Left ventricle myocardium inferior (tissue), 1 donor: ENCODE measurements around the gene SSH2. TPM values are rescaled to one million over a fixed set of nuclear protein-coding genes. Genes with fewer than 3 reads are reported as not detected.

Experiments
- DNase-seq: peaks from one replicate; pipeline ENCODE4 v3.0.0-alpha.2; 2020
- H3K27ac ChIP-seq: fragments of 200-600 bp; replicated peaks from 2 replicates; pipeline ENCODE4 v1.8.0; 2021
- H3K27me3 ChIP-seq: fragments of 200-600 bp; 2 replicates; pipeline ENCODE4 v1.8.0; 2021; ENCODE audit warnings: low read depth
- H3K36me3 ChIP-seq: fragments of 200-600 bp; 2 replicates; pipeline ENCODE4 v1.8.0; 2021
- H3K4me1 ChIP-seq: fragments of 200-600 bp; 2 replicates; pipeline ENCODE4 v1.8.0; 2021
- H3K4me3 ChIP-seq: fragments of 200-600 bp; 2 replicates; pipeline ENCODE4 v1.8.0; 2021; ENCODE audit warnings: mild to moderate bottlenecking, moderate library complexity
- H3K9me3 ChIP-seq: fragments of 200-600 bp; replicated peaks from 2 replicates; pipeline ENCODE4 v1.8.0; 2021
- CTCF ChIP-seq: fragments of 200-600 bp; IDR thresholded peaks from 2 replicates; pipeline ENCODE4 v1.8.0; 2021; ENCODE audit warnings: antibody characterized with exemption, mild to moderate bottlenecking, borderline replicate concordance
- intact Hi-C: fragments of 100-400 bp; cut with micrococcal nuclease; formaldehyde crosslinking; loops from one replicate; pipeline ENCODE4 v1.11.0; 2022
- total RNA-seq: library from RNA; stranded (reverse); fragmentation: NEBNext Ultra II Directional; extraction: Animal tissue kit (Norgen Biotek cat#: 25700); gene quantifications from one replicate; pipeline ENCODE4 v1.2.1, GENCODE V29; 2021
- donor health status: DM: no; HTN: yes; CAD: no; lungs with severe emphysema.

SSH2 gene
- total RNA-seq, 1 donor from 2014 or later: 28.6 TPM

- TF ChIP-seq CTCF: no peak
- no peak for DNase-seq
- Histone ChIP-seq H3K4me1 (peaks cover 59% of the 10 kb centered on the region), H3K4me3 (no peak overlapping the region), H3K27me3 (no peaks in the 10 kb centered on the region), H3K36me3 (peaks cover 70% of the 10 kb centered on the region), H3K27ac (peak overlapping the region; percentile 61), H3K9me3 (no peaks in the 10 kb centered on the region)
- intact Hi-C loops: no loop called here
Observed at GRCh38 chr17:29663155-29663554, 266.9 kb downstream of the SSH2 start.

- Histone ChIP-seq H3K4me3 (no peak overlapping the region), H3K36me3 (peaks cover 63% of the 10 kb centered on the region), H3K27ac (peak overlapping the region; percentile 61), H3K27me3 (no peaks in the 10 kb centered on the region), H3K4me1 (peaks cover 50% of the 10 kb centered on the region), H3K9me3 (no peaks in the 10 kb centered on the region)
- intact Hi-C loops: no loop called here
- TF ChIP-seq CTCF: no peak
- DNase-seq: no peak
Observed at GRCh38 chr17:29661213-29661612, 268.8 kb downstream of the SSH2 start.

- intact Hi-C loops: no loop called here
- Histone ChIP-seq H3K27ac (no peak overlapping the region), H3K4me3 (no peak overlapping the region), H3K36me3 (peaks cover 61% of the 10 kb centered on the region), H3K4me1 (peaks cover 43% of the 10 kb centered on the region), H3K27me3 (no peaks in the 10 kb centered on the region), H3K9me3 (no peaks in the 10 kb centered on the region)
- no peak for DNase-seq
- no peak for TF ChIP-seq CTCF
Observed at GRCh38 chr17:29659155-29659554, 270.9 kb downstream of the SSH2 start.

GRCh38 chr17:29655323-29655722 is 274.7 kb downstream of the SSH2 start:
- DNase-seq: no peak
- no peak overlapping the region for H3K27ac ChIP-seq
- H3K36me3 ChIP-seq: peaks cover 69% of the 10 kb centered on the region
- intact Hi-C loops: no loop called here
- no peaks in the 10 kb centered on the region for H3K27me3 ChIP-seq
- no peak for TF ChIP-seq CTCF
- H3K9me3 ChIP-seq: no peaks in the 10 kb centered on the region
- no peak overlapping the region for H3K4me3 ChIP-seq
- peaks cover 14% of the 10 kb centered on the region for H3K4me1 ChIP-seq

GRCh38 chr17:29653995-29654714 is 275.9 kb downstream of the SSH2 start:
- Histone ChIP-seq H3K36me3 (peaks cover 67% of the 10 kb centered on the region), H3K27ac (peak overlapping the region; percentile 56), H3K4me1 (peaks cover 21% of the 10 kb centered on the region), H3K9me3 (no peaks in the 10 kb centered on the region), H3K27me3 (no peaks in the 10 kb centered on the region), H3K4me3 (no peak overlapping the region)
- intact Hi-C loops: no loop called here
- TF ChIP-seq CTCF: no peak
- no peak for DNase-seq
